Esophagus squamous epithelium (tissue), 4 donors: ENCODE data around the gene EXOSC5.

Source experiments
- CTCF ChIP-seq, 6 experiments: fragments of 450-650 bp in 4 of 6; fragments of 200-600 bp in 2 of 6; sonication (generic) in 2 of 6; IDR thresholded peaks; one replicate each; pipeline ENCODE4 v1.5.1; 2016 to 2019; ENCODE audit warnings: antibody characterized with exemption in 6 of 6, mild to moderate bottlenecking in 4 of 6, moderate library complexity in 4 of 6
- POLR2A ChIP-seq, 4 donors: fragments of 450-650 bp; IDR thresholded peaks; one replicate each; pipeline ENCODE4 v1.6.1; 2017; ENCODE audit warnings: antibody characterized with exemption in 4 of 4, mild to moderate bottlenecking in 4 of 4, moderate library complexity in 3 of 4

- no peak for TF ChIP-seq CTCF (IDR thresholded peaks at IDR 0.05)
- no peak for TF ChIP-seq POLR2A (IDR thresholded peaks at IDR 0.05)
Observed at GRCh38 chr19:41339936-41340335, 57.2 kb downstream of the EXOSC5 start.
